Kidney (tissue), 14 donors: ENCODE measurements around the gene OGFOD1. TPM values are rescaled to one million over a fixed set of nuclear protein-coding genes. Genes with fewer than 3 reads are reported as not detected.
"Not testable (repeated sequence)": the region's sequence is repeated elsewhere in the genome, so short reads cannot be mapped to it uniquely, and the experiment has no call there.

Experiments
- DNase-seq, 5 donors: peaks; one replicate each; pipeline ENCODE4 v3.0.0-alpha.2; 2013 to 2020
- FAIRE-seq: peaks from 2 replicates; lab custom pipeline; 2012; peaks lifted over from hg19 to GRCh38; lab: Jason Lieb, UNC
- H3K27ac ChIP-seq, 2 donors: one replicate each; pipeline ENCODE4 v1.7.0; 2013; ENCODE audit warnings: low read depth in 2 of 2, low read length in 2 of 2, inconsistent platforms in 1 of 2
- H3K27me3 ChIP-seq: one replicate; pipeline ENCODE4 v1.7.1; 2013; ENCODE audit warnings: low read length, inconsistent platforms; ENCODE audit not compliant: control insufficient read depth, insufficient read depth
- H3K36me3 ChIP-seq, 3 donors: one replicate each; pipeline versions ENCODE4 v1.7.0 to v1.7.1; 2013; ENCODE audit warnings: low read length in 3 of 3, control low read depth in 1 of 3, inconsistent platforms in 1 of 3; ENCODE audit not compliant: insufficient read depth in 3 of 3, control insufficient read depth in 2 of 3
- H3K4me1 ChIP-seq, 3 donors: one replicate each; pipeline versions ENCODE4 v1.7.0 to v1.7.1; 2013; ENCODE audit warnings: low read length in 3 of 3, inconsistent platforms in 1 of 3, low read depth in 1 of 3; ENCODE audit not compliant: control insufficient read depth in 2 of 3, insufficient read depth in 2 of 3
- H3K4me3 ChIP-seq, 3 donors: one replicate each; pipeline versions ENCODE4 v1.7.0 to v1.8.1; 2013; ENCODE audit warnings: low read length in 3 of 3, control low read depth in 1 of 3, inconsistent platforms in 1 of 3
- H3K9ac ChIP-seq, 3 donors: one replicate each; pipeline versions ENCODE4 v1.7.0 to v1.7.1; 2013; ENCODE audit warnings: low read length in 3 of 3, control low read depth in 1 of 3, inconsistent platforms in 1 of 3
- H3K9me3 ChIP-seq, 3 donors: one replicate each; pipeline versions ENCODE4 v1.7.0 to v1.7.1; 2013; ENCODE audit warnings: low read length in 3 of 3, control low read depth in 1 of 3, inconsistent platforms in 1 of 3; ENCODE audit not compliant: control insufficient read depth in 2 of 3, insufficient read depth in 1 of 3
- intact Hi-C: fragments of 100-400 bp; cut with DNase I; formaldehyde crosslinking; loops from one replicate; pipeline ENCODE4 v1.11.1; 2022
- polyA plus RNA-seq: library from polyadenylated mRNA; stranded (reverse); fragments of 350-450 nt; fragmentation: Illumina TruSeq; extraction: RNeasy Lipid Tissue Mini Kit (QIAGEN cat#74804); gene quantifications from one replicate; pipeline ENCODE4 v1.2.3, GENCODE V29; 2014; ENCODE audit warnings: low read depth, low replicate concordance; ENCODE audit not compliant: insufficient read depth
- total RNA-seq: library from RNA; stranded (reverse); fragmentation: NEBNext Ultra II Directional; extraction: Animal tissue kit (Norgen Biotek cat#: 25700); gene quantifications from one replicate; pipeline ENCODE4 v1.2.1, GENCODE V29; 2021
- TF ChIP-seq, protein P1 (sequence below): IDR thresholded peaks from 3 replicates; pipeline ENCODE4 v1.5.1; 2012; ENCODE audit warnings: mild to moderate bottlenecking, moderate library complexity, borderline replicate concordance; ENCODE audit not compliant: insufficient read depth; ENCODE audit errors: extremely low read depth
- donor health status: control.
- donor health status: control.
- donor health status: control.
- donor health status: control.
- donor health status: control.
- donor health status: DM: yes; HTN: yes; CAD: no.
- donor health status: Normal renal cell carcinoma (clear cell type).

The OGFOD1 gene
- total and polyA plus RNA-seq, 2 donors from 2014 or later = 16.1 to 39.4 TPM

DNA sequence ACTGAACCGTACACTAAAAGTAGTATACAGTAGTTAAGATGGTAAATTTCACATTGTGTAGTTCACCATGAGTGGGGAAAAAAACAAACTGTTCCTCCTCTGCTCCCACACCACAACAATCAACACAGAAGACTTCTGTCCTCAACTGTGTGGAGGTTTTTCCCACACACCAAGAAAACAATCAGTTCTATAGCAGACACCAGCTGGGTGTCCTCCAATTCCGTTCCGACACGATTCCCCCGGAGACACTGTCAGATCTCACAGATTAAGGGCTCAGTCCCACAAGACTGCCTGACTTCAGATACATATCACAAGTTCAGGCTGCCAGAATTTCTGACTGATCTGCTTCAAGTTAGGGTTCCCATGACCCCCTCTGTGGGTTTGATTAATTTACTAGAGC is 36.7 kb downstream of the OGFOD1 start:
- H3K9me3 ChIP-seq = no peaks in the 10 kb centered on the region
- H3K36me3 ChIP-seq = peaks cover 2 to 22% (median 8%) of the 10 kb centered on the region in 3 donors
- no peaks in the 10 kb centered on the region for H3K4me1 ChIP-seq
- no peak overlapping the region for H3K27ac ChIP-seq
- H3K27me3 ChIP-seq = no peaks in the 10 kb centered on the region
- no peak overlapping the region for H3K4me3 ChIP-seq
- intact Hi-C loops = no loop called here
- DNase-seq (peak in 2 of 5 donors; percentile 13 to 14), FAIRE-seq (no peak)
- TF ChIP-seq, protein P1, sequence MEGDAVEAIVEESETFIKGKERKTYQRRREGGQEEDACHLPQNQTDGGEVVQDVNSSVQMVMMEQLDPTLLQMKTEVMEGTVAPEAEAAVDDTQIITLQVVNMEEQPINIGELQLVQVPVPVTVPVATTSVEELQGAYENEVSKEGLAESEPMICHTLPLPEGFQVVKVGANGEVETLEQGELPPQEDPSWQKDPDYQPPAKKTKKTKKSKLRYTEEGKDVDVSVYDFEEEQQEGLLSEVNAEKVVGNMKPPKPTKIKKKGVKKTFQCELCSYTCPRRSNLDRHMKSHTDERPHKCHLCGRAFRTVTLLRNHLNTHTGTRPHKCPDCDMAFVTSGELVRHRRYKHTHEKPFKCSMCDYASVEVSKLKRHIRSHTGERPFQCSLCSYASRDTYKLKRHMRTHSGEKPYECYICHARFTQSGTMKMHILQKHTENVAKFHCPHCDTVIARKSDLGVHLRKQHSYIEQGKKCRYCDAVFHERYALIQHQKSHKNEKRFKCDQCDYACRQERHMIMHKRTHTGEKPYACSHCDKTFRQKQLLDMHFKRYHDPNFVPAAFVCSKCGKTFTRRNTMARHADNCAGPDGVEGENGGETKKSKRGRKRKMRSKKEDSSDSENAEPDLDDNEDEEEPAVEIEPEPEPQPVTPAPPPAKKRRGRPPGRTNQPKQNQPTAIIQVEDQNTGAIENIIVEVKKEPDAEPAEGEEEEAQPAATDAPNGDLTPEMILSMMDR = no peak
- no peak overlapping the region for H3K9ac ChIP-seq

DNA sequence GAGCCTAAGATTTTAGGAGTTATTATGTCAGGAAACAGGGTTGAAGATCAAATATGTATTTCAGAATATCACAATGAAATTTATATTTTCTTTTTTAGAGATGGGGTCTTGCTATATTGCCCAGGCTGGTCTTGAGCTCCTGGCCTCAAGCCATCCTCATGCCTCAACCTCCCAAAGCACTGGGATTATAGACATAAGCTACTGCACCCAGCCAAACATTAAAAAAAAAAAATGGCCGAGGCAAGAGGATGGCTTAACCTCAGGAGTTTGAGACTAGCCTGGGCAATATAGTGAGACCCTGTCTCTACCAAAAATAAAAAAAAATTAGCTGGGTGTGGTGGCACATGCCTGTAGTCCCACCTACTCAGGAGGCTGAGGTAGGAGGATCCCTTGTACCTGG is 37.5 kb downstream of the OGFOD1 start:
- DNase-seq, intact Hi-C loops, H3K27me3 ChIP-seq, H3K4me3 ChIP-seq, H3K4me1 ChIP-seq, H3K9ac ChIP-seq, H3K27ac ChIP-seq, FAIRE-seq, H3K9me3 ChIP-seq: not testable (repeated sequence)
- peaks cover 2 to 18% (median 8%) of the 10 kb centered on the region in 3 donors for H3K36me3 ChIP-seq

DNA sequence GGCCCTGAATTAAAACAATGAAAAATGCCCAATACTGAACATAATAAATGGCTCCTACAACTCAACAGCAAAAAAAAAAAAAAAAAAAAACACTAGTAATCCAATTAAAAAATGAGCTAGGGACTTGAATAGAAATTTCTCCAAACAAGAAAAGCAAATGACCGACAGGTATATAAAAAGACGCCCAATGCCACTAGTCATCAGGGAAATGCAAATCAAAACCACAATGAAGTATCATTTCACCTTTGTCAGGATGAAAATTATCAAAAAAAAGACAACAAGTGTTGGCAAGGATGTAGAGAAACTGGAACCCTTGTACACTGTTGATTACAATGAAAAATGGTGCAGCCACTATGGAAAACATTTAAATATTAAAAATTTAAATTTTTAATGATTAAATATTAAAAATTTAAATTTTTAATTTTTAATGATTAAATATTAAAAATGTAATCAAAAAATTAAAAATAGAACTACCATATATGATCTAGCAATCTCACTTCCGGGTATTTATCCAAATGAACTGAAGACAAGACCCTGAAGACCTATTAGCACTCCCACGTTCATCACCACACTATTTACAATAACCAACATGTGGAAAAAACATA is 40.4 kb downstream of the OGFOD1 start:
- DNase-seq (no peak), FAIRE-seq (peak; percentile 57)
- Histone ChIP-seq H3K36me3 (peaks cover 0 to 4% (median 2%) of the 10 kb centered on the region in 3 donors), H3K9ac (no peak overlapping the region), H3K27me3 (no peaks in the 10 kb centered on the region), H3K27ac (no peak overlapping the region), H3K9me3 (no peaks in the 10 kb centered on the region), H3K4me1 (no peaks in the 10 kb centered on the region), H3K4me3 (no peak overlapping the region)
- intact Hi-C loops = no loop called here
- TF ChIP-seq, protein P1 = no peak

DNA sequence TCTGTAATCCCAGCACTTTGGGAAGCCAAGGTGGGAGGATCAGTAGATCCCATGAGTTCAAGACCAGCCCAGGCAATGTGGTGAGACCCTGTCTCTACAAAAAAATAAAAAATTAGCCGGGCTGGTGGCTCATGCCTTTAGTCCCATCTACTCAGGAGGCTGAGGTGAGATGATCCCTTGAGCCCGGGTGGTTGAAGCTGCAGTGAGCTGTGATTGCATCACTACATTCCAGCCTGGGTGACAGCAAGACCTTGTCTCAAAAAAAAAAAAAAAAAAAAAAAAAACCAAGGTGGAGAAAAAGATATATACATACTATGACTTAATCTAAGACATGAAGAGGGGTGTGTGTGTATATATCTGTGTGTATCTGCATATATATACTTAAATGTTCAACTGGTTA is 41.8 kb downstream of the OGFOD1 start:
- Histone ChIP-seq H3K27ac (no peak overlapping the region), H3K4me3 (no peak overlapping the region), H3K27me3 (no peaks in the 10 kb centered on the region), H3K36me3 (peaks cover 0 to 16% (median 15%) of the 10 kb centered on the region in 3 donors), H3K4me1 (no peaks in the 10 kb centered on the region), H3K9ac (no peak overlapping the region), H3K9me3 (no peaks in the 10 kb centered on the region)
- intact Hi-C loops = no loop called here
- DNase-seq (no peak), FAIRE-seq (no peak)
- TF ChIP-seq, protein P1 = no peak
